HG02571 (cell line): ENCODE results near the gene CYTL1.
"Not testable (repeated sequence)": the region's sequence is repeated elsewhere in the genome, so short reads cannot be mapped to it uniquely, and the experiment has no call there.

Experiments
- ATAC-seq: cut with Tn5 transposase; IDR thresholded peaks from one replicate; pipeline ENCODE4 v1.9.1; 2021; ENCODE audit warnings: mild to moderate bottlenecking, moderate library complexity; ENCODE audit not compliant: unreplicated experiment

Gene CYTL1

GRCh38 chr4:5019274-5019673 lies at the start of gene CYTL1:
Gene CYTL1 (minus strand): TSS chr4:5019458. CDS start chr4:5019445, 13 bp downstream.
- no peak for ATAC-seq

GRCh38 chr4:5067908-5068307 lies 48.6 kb upstream of the CYTL1 start:
- no peak for ATAC-seq

GRCh38 chr4:5066968-5067367 lies 47.7 kb upstream of the CYTL1 start:
- not testable (repeated sequence) for ATAC-seq

GRCh38 chr4:5066101-5066500 lies 46.8 kb upstream of the CYTL1 start:
- ATAC-seq = no peak

- no peak for ATAC-seq
These were observed 36.2 kb upstream of the CYTL1 start for GRCh38 chr4:5055411-5055810.

- no peak for ATAC-seq
These were observed 35.3 kb upstream of the CYTL1 start for GRCh38 chr4:5054532-5054931.

- no peak for ATAC-seq
These were observed 33.6 kb upstream of the CYTL1 start for GRCh38 chr4:5052726-5053425.

- no peak for ATAC-seq
These were observed 33.0 kb upstream of the CYTL1 start for GRCh38 chr4:5052204-5052702.

GRCh38 chr4:5051278-5052203 lies 32.3 kb upstream of the CYTL1 start, which contains the start of gene STK32B:
Gene STK32B (plus strand): TSS chr4:5051480.
- ATAC-seq = no peak

GRCh38 chr4:5050520-5051277 lies 31.4 kb upstream of the CYTL1 start:
- ATAC-seq = no peak

GRCh38 chr4:5048721-5049120 lies 29.5 kb upstream of the CYTL1 start:
- ATAC-seq = no peak

- no peak for ATAC-seq
These were observed 25.8 kb upstream of the CYTL1 start for GRCh38 chr4:5045097-5045496.

GRCh38 chr4:5044341-5044740 lies 25.1 kb upstream of the CYTL1 start:
- no peak for ATAC-seq

- ATAC-seq = no peak
These were observed 24.3 kb upstream of the CYTL1 start for GRCh38 chr4:5043579-5043978.

- no peak for ATAC-seq
These were observed 22.4 kb upstream of the CYTL1 start for GRCh38 chr4:5041699-5042098.

- no peak for ATAC-seq
These were observed 21.8 kb upstream of the CYTL1 start for GRCh38 chr4:5040856-5041620.

GRCh38 chr4:5039800-5040199 lies 20.5 kb upstream of the CYTL1 start:
- no peak for ATAC-seq

- ATAC-seq = no peak
These were observed 18.6 kb upstream of the CYTL1 start for GRCh38 chr4:5037553-5038551.

GRCh38 chr4:5036239-5036638 lies 17.0 kb upstream of the CYTL1 start:
- ATAC-seq = peak; percentile 57
